NOMO-1 (cell line): ENCODE results near the gene DPEP1.
"Not testable (repeated sequence)": the region's sequence is repeated elsewhere in the genome, so short reads cannot be mapped to it uniquely, and the experiment has no call there.

Experiments used
- DNase-seq, 2 experiments: peaks; one replicate each; lab custom pipeline; 2025; ENCODE audit not compliant: unreplicated experiment in 2 of 2; lab: John Stamatoyannopoulos, UW

DPEP1 gene

GRCh38 chr16:89645122-89645521 is 31.7 kb downstream of the DPEP1 start:
- DNase-seq, result no peak

DNA sequence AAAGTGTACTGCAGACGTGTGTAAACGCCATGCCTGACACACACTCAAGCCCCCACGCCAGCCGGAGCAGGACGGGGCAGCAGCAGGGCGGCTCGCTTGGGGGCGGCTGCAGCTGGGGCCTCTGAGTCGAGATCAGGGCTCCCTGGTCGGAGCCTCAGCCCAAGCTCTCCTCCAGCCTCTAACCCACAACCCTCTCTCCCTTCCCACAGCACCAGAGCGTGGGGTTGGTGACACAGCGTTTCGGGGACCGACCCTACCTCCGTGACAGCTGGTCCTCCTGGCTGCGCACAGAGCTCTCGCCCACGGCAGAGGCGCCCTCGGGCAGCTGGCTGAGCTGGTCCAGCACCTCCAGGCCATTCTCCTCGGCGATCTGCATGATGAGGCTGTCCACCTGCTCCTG is 32.8 kb downstream of the DPEP1 start:
- DNase-seq, result no peak

GRCh38 chr16:89646906-89647305 is 33.5 kb downstream of the DPEP1 start:
- DNase-seq, result no peak

DNA sequence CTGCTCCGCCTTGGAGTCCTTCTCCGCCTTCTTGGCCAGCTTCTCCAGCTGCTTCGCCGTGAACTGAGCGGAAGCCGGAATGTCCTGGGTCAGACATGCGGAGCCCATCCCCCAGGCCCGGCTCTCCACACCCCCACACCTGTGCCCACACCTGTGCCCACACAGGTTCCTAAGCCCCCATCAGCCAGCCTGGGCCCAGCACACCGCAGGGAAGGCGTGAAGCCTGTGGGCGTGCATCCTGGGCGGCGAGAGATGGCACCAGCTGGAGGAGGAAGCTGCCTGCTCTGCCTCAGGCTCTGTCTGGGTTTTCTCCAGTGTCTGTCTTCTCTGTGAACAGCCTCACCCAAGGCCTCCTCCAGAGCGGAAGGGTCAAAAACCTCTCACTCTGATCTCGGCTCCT is 38.1 kb downstream of the DPEP1 start:
- no peak for DNase-seq

DNA sequence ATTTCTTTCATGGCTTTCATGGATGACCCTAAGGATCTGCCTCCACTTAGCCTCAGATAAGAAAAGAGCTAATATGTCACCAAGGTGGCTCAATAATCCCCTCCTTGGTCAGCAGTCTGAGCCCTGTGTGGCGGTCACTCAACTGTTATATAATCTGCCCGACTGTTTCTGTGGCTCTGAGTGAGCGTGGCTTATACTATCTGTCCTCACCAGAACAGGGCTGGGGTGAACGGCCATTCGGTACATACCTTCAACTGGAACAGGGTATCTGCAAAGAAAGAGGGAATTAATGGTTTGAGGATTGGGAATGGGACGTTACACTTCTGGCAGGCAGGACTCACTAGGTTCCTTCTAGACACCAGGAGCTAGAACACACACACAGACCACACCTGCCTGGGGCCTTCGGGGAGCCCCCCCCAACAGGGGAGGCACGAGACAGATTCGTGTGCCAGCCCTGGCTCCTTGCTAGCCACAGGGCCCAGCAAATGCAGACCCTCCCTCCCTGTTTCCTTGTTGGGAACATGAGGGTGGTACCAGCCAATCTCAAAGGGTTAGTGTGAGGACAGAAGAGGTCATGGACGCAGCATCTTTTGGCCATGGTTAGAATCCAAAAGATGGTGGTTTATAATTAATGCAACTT is 40.3 kb downstream of the DPEP1 start:
- no peak for DNase-seq

GRCh38 chr16:89655062-89655643 is 41.7 kb downstream of the DPEP1 start:
- DNase-seq, result no peak

- no peak for DNase-seq
Measured at GRCh38 chr16:89656435-89657121, 43.1 kb downstream of the DPEP1 start.

GRCh38 chr16:89657442-89658220 is 44.2 kb downstream of the DPEP1 start, which contains the start of the genes CHMP1A and SPATA33:
Gene CHMP1A (minus strand): TSS chr16:89657708. CDS start chr16:89657588, 120 bp downstream.
Gene SPATA33 (plus strand): TSS chr16:89657836. CDS start chr16:89657912, 76 bp downstream.
- peak; percentile 70 to 78 for DNase-seq

GRCh38 chr16:89658221-89658879 is 44.9 kb downstream of the DPEP1 start:
- no peak for DNase-seq

DNA sequence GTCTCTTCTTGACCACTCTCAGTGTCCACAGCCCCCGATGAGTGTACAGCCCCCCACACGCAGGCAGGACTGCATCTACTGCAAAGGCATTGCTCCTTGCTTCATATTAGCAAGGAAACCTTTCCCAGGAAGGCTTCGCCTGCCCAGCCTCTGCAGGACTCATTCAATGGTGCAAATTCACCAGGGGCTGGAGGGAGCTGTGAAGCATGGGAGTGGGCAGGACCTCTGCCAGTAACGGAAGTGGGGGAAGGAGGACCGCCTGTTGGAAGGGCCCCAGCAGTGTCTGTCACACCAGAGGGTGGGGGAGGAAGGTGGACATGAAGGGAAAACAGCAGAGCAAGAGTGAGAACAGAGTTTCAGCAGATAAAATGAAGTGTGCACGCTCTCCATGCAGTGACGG is 46.7 kb downstream of the DPEP1 start:
- no peak for DNase-seq

GRCh38 chr16:89661215-89661614 is 47.8 kb downstream of the DPEP1 start:
- DNase-seq, result no peak

DNA sequence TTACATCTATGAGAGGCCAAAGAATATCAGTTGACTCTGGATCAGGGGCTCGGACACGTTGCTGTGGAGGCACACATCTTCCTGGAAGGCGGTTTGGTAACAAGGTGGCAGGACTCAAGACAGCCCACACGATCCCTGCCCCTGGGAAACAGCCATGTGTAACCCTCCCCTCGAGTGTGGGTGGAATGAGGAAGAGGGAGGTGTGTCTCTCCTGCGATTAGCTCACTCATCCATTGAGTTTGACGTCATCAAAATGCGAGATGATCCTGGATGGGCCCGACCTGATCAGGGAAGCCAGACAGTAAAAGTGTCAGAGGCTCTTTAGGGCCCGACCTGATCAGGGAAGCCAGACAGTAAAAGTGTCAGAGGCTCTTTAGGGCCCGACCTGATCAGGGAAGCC is 50.8 kb downstream of the DPEP1 start:
- DNase-seq, result not testable (repeated sequence)

GRCh38 chr16:89667000-89667399 is 53.6 kb downstream of the DPEP1 start:
- not testable (repeated sequence) for DNase-seq

DNA sequence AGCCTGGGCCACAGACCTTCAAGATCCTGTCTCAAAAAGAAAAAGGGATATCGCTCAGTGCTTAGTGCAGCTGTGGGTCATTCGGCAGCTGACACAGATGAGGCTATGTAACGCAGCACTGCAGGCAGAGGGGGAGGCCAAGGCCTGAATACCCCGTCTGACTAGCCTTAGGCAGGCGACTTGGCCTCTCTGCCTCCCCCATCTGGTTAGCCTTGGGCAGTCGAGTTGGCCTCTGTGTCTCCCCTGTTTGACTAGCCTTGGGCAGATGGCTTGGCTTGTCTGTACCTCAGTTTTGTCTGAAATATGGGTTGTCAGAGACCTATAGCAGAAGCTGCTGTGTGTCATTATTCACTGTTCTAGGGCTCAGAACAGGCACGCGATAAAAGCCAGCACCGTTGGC is 54.2 kb downstream of the DPEP1 start:
- no peak for DNase-seq

- no peak for DNase-seq
Measured at GRCh38 chr16:89668790-89669158, 55.3 kb downstream of the DPEP1 start.

DNA sequence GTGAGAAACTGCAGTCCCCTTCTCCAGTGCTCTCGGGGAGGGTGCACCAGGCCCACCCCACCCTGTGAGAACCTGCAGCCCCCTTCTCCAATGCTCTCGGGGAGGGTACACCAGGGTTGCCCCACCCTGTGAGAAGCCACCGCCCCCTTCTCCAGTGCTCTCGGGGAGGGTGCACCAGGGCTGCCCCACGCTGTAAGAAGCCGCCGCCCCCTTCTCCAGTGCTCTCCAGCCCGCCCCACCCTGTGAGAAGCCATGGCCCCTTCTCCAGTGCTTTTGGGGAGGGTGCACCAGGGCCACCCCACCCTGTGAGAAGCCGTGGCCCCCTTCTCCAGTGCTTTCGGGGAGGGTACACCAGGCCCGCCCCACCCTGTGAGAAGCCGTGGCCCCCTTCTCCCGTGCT is 56.3 kb downstream of the DPEP1 start:
- DNase-seq, result no peak

DNA sequence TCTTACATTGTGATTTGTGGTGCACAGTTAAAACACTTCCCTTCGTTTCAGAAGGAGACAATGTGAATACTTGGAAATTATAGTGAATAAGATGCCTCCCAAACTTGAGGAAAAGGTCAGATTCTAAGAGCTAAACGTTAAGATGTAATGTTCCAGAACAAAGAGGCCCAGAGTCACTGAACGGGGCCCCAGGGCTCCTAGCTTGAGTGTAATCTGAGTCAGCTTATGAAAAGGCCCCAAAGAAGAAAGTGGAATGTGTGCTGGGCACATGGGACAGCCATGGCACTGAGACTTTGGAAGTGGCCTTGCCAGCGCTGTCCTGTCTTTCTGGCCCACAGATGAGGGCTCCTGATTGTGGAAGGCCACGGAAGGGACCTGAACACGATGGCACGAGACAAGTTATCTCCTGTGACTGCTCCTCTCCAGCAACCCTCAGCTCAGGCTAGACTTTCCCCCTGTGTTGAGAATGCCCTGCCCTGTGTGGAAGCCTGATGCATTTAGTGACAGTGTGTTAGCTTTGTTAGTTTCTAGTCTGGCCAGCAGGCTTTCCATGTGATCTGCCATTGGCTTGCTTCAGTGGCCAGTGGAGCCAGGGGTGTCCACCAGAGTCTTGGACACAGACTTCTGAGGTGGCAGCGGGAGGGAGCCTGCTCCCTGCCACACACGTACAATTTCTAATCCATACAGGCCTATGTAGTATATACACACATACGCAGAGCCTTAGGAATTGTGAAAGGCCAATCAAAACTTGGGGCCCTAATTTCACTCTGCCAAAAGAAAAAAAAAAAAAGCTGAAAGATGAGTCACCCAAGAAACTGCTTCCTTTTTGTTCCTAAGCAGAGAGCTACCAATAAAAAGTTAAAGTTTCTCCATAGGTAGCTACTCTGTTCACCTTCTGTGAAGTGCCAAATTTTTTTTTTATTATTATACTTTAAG is 57.3 kb downstream of the DPEP1 start:
- peak; percentile 50 to 76 for DNase-seq

GRCh38 chr16:89671565-89671964 is 58.1 kb downstream of the DPEP1 start:
- not testable (repeated sequence) for DNase-seq

GRCh38 chr16:89672177-89672941 is 58.9 kb downstream of the DPEP1 start:
- DNase-seq, result no peak
